Chondrocyte (in vitro differentiated cells): ENCODE data around the gene CD9. TPM values are rescaled to one million over a fixed set of nuclear protein-coding genes. Genes with fewer than 3 reads are reported as not detected.
A peak's percentile ranks its signal among the peaks of the same experiment; 100 is the strongest.

ENCODE experiments used
- DNase-seq: peaks from one replicate; pipeline ENCODE4 v3.0.0; 2021; ENCODE audit warnings: mixed read lengths, low spot score
- H3K27ac Mint-ChIP-seq: one replicate; pipeline ENCODE4 v1.8.0; 2021; ENCODE audit warnings: mild to moderate bottlenecking, moderate library complexity, mixed read lengths; ENCODE audit not compliant: unreplicated experiment
- H3K27me3 Mint-ChIP-seq: 2 replicates; pipeline ENCODE4 v1.8.0; 2021; ENCODE audit warnings: low read depth, mixed read lengths
- H3K36me3 Mint-ChIP-seq: 2 replicates; pipeline ENCODE4 v1.8.0; 2021; ENCODE audit warnings: low read depth, mixed read lengths
- H3K4me1 Mint-ChIP-seq: 2 replicates; pipeline ENCODE4 v1.8.0; 2021; ENCODE audit warnings: low read depth, mild to moderate bottlenecking, mixed read lengths
- H3K4me3 Mint-ChIP-seq: one replicate; pipeline ENCODE4 v1.8.0; 2021; ENCODE audit warnings: mild to moderate bottlenecking, moderate library complexity, mixed read lengths; ENCODE audit not compliant: unreplicated experiment
- H3K9me3 Mint-ChIP-seq: 2 replicates; pipeline ENCODE4 v1.8.0; 2021; ENCODE audit warnings: low read depth, mixed read lengths
- total RNA-seq: library from RNA; stranded (reverse); gene quantifications from 3 replicates; pipeline ENCODE4 v1.2.1, GENCODE V29; 2021
- TF ChIP-seq, protein P1 (sequence below): fragments of 200-600 bp; sonication (generic); IDR thresholded peaks from 2 replicates; pipeline ENCODE4 v1.5.0; 2021; ENCODE audit warnings: antibody characterized with exemption, mild to moderate bottlenecking, moderate library complexity

Gene CD9
- total RNA-seq, 1 donor from 2014 or later = 60.7 TPM

DNA sequence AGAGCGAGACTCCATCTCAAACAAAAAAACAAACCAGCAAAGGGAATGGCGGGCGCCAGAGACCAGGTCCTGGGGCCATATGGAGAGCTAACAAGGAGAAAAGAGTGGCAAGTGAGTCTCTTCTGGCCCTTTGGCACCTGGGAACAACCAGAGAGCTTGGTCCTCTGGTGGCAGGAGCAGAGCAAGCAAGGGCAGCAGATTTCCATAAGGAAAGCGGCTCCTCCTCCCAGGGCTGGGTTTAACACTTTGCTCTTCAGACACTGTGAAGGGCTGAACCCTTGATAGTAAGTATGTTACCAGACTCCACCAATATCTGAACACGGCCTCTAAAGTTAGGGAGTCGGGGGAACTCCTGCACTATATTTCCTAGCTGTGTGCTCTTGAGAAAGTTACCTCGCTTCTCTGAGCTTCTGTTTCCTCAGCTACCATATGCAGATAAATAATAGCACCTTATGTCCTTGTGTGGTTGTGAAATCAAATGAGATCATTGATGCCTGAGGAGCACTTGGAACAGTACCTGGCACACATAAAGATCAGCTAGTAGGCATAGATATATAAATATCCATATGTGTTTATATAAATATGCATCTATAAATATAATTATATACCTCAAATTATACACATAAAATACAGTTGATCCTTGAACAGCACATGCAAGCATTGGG lies 76.9 kb downstream of the CD9 start:
- Mint-ChIP-seq H3K36me3 (no peaks in the 10 kb centered on the region), H3K27me3 (no peaks in the 10 kb centered on the region), H3K9me3 (no peaks in the 10 kb centered on the region), H3K4me1 (peaks cover 35% of the 10 kb centered on the region), H3K27ac (no peak overlapping the region), H3K4me3 (no peak overlapping the region)
- peak; percentile 33 for DNase-seq
- TF ChIP-seq, protein P1, sequence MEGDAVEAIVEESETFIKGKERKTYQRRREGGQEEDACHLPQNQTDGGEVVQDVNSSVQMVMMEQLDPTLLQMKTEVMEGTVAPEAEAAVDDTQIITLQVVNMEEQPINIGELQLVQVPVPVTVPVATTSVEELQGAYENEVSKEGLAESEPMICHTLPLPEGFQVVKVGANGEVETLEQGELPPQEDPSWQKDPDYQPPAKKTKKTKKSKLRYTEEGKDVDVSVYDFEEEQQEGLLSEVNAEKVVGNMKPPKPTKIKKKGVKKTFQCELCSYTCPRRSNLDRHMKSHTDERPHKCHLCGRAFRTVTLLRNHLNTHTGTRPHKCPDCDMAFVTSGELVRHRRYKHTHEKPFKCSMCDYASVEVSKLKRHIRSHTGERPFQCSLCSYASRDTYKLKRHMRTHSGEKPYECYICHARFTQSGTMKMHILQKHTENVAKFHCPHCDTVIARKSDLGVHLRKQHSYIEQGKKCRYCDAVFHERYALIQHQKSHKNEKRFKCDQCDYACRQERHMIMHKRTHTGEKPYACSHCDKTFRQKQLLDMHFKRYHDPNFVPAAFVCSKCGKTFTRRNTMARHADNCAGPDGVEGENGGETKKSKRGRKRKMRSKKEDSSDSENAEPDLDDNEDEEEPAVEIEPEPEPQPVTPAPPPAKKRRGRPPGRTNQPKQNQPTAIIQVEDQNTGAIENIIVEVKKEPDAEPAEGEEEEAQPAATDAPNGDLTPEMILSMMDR = peak; percentile 42

- Mint-ChIP-seq H3K27ac (peak overlapping the region; percentile 57), H3K4me3 (peak overlapping the region; percentile 60), H3K27me3 (no peaks in the 10 kb centered on the region), H3K9me3 (no peaks in the 10 kb centered on the region), H3K36me3 (no peaks in the 10 kb centered on the region), H3K4me1 (peaks cover 35% of the 10 kb centered on the region)
- DNase-seq = no peak
- TF ChIP-seq, protein P1 = no peak
Observed at GRCh38 chr12:6277982-6278438, 77.8 kb downstream of the CD9 start.

GRCh38 chr12:6278439-6279255 lies 78.4 kb downstream of the CD9 start:
- peak; percentile 87 for DNase-seq
- TF ChIP-seq, protein P1 = peak; percentile 91
- H3K4me3 Mint-ChIP-seq = peak overlapping the region; percentile 60
- H3K9me3 Mint-ChIP-seq = no peaks in the 10 kb centered on the region
- no peaks in the 10 kb centered on the region for H3K36me3 Mint-ChIP-seq
- H3K4me1 Mint-ChIP-seq = peaks cover 35% of the 10 kb centered on the region
- no peaks in the 10 kb centered on the region for H3K27me3 Mint-ChIP-seq
- peak overlapping the region; percentile 57 for H3K27ac Mint-ChIP-seq

GRCh38 chr12:6279256-6279628 lies 79.0 kb downstream of the CD9 start:
- TF ChIP-seq, protein P1 = no peak
- Mint-ChIP-seq H3K27me3 (no peaks in the 10 kb centered on the region), H3K4me1 (peaks cover 32% of the 10 kb centered on the region), H3K4me3 (no peak overlapping the region), H3K27ac (peak overlapping the region; percentile 43), H3K9me3 (no peaks in the 10 kb centered on the region), H3K36me3 (no peaks in the 10 kb centered on the region)
- peak; percentile 64 for DNase-seq

GRCh38 chr12:6279631-6280030 lies 79.4 kb downstream of the CD9 start:
- Mint-ChIP-seq H3K4me3 (no peak overlapping the region), H3K27me3 (no peaks in the 10 kb centered on the region), H3K4me1 (peaks cover 32% of the 10 kb centered on the region), H3K9me3 (no peaks in the 10 kb centered on the region), H3K36me3 (no peaks in the 10 kb centered on the region), H3K27ac (peak overlapping the region; percentile 43)
- DNase-seq = peak; percentile 41
- TF ChIP-seq, protein P1 = no peak
